Natural killer cell (primary cell): ENCODE data around the gene MTA3. TPM values are rescaled to one million over a fixed set of nuclear protein-coding genes. Genes with fewer than 3 reads are reported as not detected.
A peak's percentile ranks its signal among the peaks of the same experiment; 100 is the strongest.

Experiments used
- ATAC-seq, 3 donors: fragments of 150-1000 bp in 2 of 3; fragments of 200-7000 bp in 1 of 3; cut with Tn5 transposase; 1 replicate in 1 of 3; 2 replicates in 2 of 3; pipeline ENCODE4 v1.10.0; 2021; ENCODE audit warnings: mild to moderate bottlenecking in 2 of 3, moderate library complexity in 2 of 3
- DNase-seq, 2 donors: peaks; one replicate each; pipeline versions ENCODE4 v3.0.0 to v3.0.0-alpha.2; 2013 to 2021; ENCODE audit warnings: mixed read lengths in 1 of 2
- H3K27ac ChIP-seq: one replicate; pipeline ENCODE4 v1.5.1; 2013; ENCODE audit warnings: mild to moderate bottlenecking, low read length
- H3K27me3 ChIP-seq: one replicate; pipeline ENCODE4 v1.6.1; 2013; ENCODE audit warnings: low read length; ENCODE audit not compliant: control insufficient read depth, insufficient read depth
- H3K36me3 ChIP-seq: one replicate; pipeline ENCODE4 v1.6.1; 2013; ENCODE audit warnings: low read length; ENCODE audit not compliant: control insufficient read depth, insufficient read depth
- H3K4me1 ChIP-seq: one replicate; pipeline ENCODE4 v1.6.1; 2013; ENCODE audit warnings: low read length; ENCODE audit not compliant: control insufficient read depth, insufficient read depth
- H3K4me3 ChIP-seq: one replicate; pipeline ENCODE4 v1.5.1; 2013; ENCODE audit warnings: low read length
- H3K9me3 ChIP-seq: one replicate; pipeline ENCODE4 v1.6.1; 2013; ENCODE audit warnings: low read length; ENCODE audit not compliant: control insufficient read depth, insufficient read depth
- H3K27ac Mint-ChIP-seq, 2 donors: one replicate each; pipeline ENCODE4 v1.8.0; 2022; ENCODE audit warnings: mild to moderate bottlenecking in 2 of 2, mixed read lengths in 2 of 2, moderate library complexity in 1 of 2
- H3K27me3 Mint-ChIP-seq, 2 donors: one replicate each; pipeline ENCODE4 v1.8.0; 2022; ENCODE audit warnings: low read depth in 2 of 2, mixed read lengths in 2 of 2
- H3K36me3 Mint-ChIP-seq: one replicate; pipeline ENCODE4 v1.8.0; 2022; ENCODE audit warnings: mixed read lengths
- H3K4me1 Mint-ChIP-seq, 2 donors: one replicate each; pipeline ENCODE4 v1.8.0; 2022; ENCODE audit warnings: mixed read lengths in 2 of 2
- H3K4me3 Mint-ChIP-seq: one replicate; pipeline ENCODE4 v1.8.0; 2022; ENCODE audit warnings: mild to moderate bottlenecking, moderate library complexity, mixed read lengths
- H3K9me3 Mint-ChIP-seq, 2 donors: one replicate each; pipeline ENCODE4 v1.8.0; 2022; ENCODE audit warnings: mixed read lengths in 2 of 2
- WGBS: methylation state at CpG from one replicate; pipeline ENCODE4 v1.1.7; 2013; ENCODE audit warnings: missing lambda C conversion rate; ENCODE audit not compliant: insufficient coverage; 5-methylcytosine and 5-hydroxymethylcytosine counted together
- intact Hi-C: fragments of 100-400 bp; cut with micrococcal nuclease; formaldehyde crosslinking; loops from one replicate; pipeline ENCODE4 v1.14.2; 2022
- total RNA-seq, 4 donors: library from RNA; stranded (reverse); fragments of 120-200 nt in 1 of 4; gene quantifications; one replicate each; pipeline versions ENCODE4 v1.2.3 to v1.2.4, GENCODE V29; 2013 to 2022
- TF ChIP-seq, protein P1 (sequence below): fragments of 200-600 bp; IDR thresholded peaks from one replicate; pipeline ENCODE4 v1.8.0; 2022; ENCODE audit warnings: antibody characterized with exemption

Gene MTA3
- total RNA-seq, 3 donors from 2014 or later (not counting 1 experiment from before 2014, with no cell fraction given), result 19.4 to 25.0 (median 21.5) TPM

DNA sequence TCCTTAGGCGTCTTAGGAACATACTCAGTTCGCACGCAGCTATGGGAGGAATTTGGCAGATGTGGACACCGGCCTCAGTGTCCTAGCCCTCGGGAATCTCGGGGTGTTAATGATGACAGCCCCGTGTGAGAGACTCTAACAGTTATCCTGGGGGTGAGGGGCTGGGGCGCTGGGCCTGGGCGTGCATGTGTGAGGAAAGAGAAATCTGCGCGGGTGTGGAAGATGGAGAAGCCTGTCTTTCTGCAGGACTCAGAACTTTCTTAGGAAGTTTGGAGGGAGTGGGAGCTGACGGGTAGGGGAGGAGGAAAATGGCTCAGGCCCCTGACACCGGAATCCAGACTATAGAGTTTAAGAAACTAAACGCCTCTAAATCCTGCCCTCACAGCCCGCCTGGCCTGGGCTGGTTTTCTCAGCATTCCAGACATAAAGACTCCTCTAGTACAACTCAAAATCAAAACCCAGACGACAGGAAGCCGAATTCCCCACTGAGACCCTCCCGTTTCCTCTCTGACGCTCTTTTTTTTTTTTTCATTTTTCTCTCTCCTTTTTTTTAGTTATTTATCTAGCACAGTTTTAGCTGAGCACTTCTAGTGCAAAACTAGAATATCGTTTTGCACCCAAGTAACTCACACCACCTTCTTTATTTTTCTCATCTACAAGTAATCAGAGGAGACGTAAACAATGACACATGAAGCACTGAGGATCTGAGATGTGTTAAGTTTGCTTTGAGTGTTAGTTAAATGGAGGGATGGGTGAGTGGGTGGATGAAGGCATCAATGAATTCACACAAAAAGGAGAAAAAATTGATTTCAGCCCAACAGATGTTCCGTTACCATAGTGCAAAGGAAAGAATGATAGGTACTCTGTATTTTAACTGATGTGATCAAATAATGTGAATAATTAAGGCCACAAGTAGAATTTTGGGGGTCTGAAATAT, 225.2 kb downstream of the MTA3 start:
- ATAC-seq (no peak), DNase-seq (no peak)
- H3K27ac Mint-ChIP-seq, result no peak overlapping the region
- TF ChIP-seq, protein P1, sequence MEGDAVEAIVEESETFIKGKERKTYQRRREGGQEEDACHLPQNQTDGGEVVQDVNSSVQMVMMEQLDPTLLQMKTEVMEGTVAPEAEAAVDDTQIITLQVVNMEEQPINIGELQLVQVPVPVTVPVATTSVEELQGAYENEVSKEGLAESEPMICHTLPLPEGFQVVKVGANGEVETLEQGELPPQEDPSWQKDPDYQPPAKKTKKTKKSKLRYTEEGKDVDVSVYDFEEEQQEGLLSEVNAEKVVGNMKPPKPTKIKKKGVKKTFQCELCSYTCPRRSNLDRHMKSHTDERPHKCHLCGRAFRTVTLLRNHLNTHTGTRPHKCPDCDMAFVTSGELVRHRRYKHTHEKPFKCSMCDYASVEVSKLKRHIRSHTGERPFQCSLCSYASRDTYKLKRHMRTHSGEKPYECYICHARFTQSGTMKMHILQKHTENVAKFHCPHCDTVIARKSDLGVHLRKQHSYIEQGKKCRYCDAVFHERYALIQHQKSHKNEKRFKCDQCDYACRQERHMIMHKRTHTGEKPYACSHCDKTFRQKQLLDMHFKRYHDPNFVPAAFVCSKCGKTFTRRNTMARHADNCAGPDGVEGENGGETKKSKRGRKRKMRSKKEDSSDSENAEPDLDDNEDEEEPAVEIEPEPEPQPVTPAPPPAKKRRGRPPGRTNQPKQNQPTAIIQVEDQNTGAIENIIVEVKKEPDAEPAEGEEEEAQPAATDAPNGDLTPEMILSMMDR, result no peak
- intact Hi-C loops, result no loop called here
- H3K4me1 Mint-ChIP-seq, result peaks cover 7 to 14% of the 10 kb centered on the region in 2 donors
- peak overlapping the region; percentile 77 for H3K4me3 Mint-ChIP-seq
- peaks cover 21% of the 10 kb centered on the region for H3K4me1 ChIP-seq
- peak overlapping the region; percentile 12 for H3K4me3 ChIP-seq
- peaks cover 5% of the 10 kb centered on the region for H3K27me3 ChIP-seq
- H3K9me3 ChIP-seq, result no peaks in the 10 kb centered on the region
- H3K36me3 Mint-ChIP-seq, result peaks cover 7% of the 10 kb centered on the region
- WGBS, result 50% methylated on average over 20 of the region's 22 CpGs
- H3K36me3 ChIP-seq, result no peaks in the 10 kb centered on the region
- H3K9me3 Mint-ChIP-seq, result no peaks in the 10 kb centered on the region
- H3K27me3 Mint-ChIP-seq, result peaks cover 50 to 65% of the 10 kb centered on the region in 2 donors
- H3K27ac ChIP-seq, result no peak overlapping the region

DNA sequence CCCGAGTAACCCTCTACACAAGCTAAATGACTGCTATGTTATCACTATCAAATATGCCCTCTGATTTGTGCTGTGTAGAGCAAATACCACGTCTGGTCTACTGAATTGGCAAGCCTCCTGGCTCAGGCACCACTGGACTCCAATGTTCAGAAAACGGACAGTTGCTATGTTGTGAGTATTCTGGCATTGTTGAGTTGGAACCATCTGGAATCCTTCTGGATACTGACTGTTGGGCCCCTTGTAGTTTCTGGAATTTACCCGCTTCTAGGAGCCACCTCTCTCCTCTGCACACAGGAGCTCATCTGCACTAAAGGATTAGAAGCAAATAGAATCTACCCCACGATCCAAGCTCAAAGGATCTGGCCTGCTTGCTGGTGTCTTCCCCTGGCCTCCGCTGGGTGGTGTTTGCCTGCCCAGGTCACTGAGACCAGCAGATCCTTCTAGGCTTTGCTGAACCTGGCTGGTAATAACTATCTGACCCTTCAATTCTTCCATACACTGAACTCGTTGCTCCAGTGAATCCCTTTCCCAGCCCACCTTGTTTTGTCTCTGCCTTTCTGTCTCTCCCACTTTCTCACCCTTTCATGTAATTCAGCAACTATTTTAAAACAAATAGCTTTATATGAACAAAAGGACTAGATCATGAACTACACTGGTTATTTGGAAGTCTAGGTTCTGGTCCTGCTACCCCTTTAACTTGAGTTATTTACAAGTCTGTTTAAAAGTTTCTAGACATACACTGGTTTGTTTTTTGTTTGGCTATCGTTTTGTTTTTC, 226.0 kb downstream of the MTA3 start:
- WGBS, result 85% methylated on average over 8 of the region's 8 CpGs
- Mint-ChIP-seq H3K36me3 (peaks cover 7% of the 10 kb centered on the region), H3K4me3 (no peak overlapping the region), H3K9me3 (no peaks in the 10 kb centered on the region), H3K27ac (no peak overlapping the region), H3K27me3 (peaks cover 50 to 62% of the 10 kb centered on the region in 2 donors), H3K4me1 (peaks cover 7 to 13% of the 10 kb centered on the region in 2 donors)
- Histone ChIP-seq H3K27ac (no peak overlapping the region), H3K4me3 (no peak overlapping the region), H3K36me3 (no peaks in the 10 kb centered on the region), H3K4me1 (peaks cover 20% of the 10 kb centered on the region), H3K9me3 (no peaks in the 10 kb centered on the region), H3K27me3 (peaks cover 5% of the 10 kb centered on the region)
- DNase-seq (no peak), ATAC-seq (no peak)
- TF ChIP-seq, protein P1, result no peak
- intact Hi-C loops, result no loop called here

DNA sequence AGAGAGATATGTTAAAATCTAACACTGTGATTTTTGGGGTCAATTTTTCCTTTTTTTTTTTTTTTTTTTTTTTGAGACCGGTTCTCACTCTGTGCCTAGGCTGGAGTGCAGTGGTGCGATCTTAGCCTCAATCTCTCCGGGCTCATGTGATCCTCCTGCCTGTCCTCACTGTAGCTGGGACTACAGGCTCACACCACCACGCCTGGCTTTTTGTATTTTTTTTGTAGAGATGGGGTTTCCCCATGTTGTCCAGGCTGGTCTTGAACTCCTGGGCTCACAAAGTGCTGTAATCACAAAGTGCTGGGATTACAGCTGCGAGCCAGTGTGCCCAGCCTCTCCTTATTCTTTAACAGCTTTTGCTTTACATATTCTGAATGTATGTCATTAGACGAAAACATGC, 226.8 kb downstream of the MTA3 start:
- no peak overlapping the region for H3K27ac Mint-ChIP-seq

More for the DNA sequence above, 226.8 kb downstream of the MTA3 start:
- 79% methylated on average over 4 of the region's 6 CpGs for WGBS
- H3K27me3 ChIP-seq, result peaks cover 5% of the 10 kb centered on the region
- no peak overlapping the region for H3K4me3 Mint-ChIP-seq
- H3K4me1 ChIP-seq, result peaks cover 20% of the 10 kb centered on the region
- ATAC-seq (no peak), DNase-seq (no peak)
- no peak overlapping the region for H3K4me3 ChIP-seq
- peaks cover 44 to 57% of the 10 kb centered on the region in 2 donors for H3K27me3 Mint-ChIP-seq
- no peaks in the 10 kb centered on the region for H3K9me3 ChIP-seq
- peaks cover 7 to 13% of the 10 kb centered on the region in 2 donors for H3K4me1 Mint-ChIP-seq
- TF ChIP-seq, protein P1, result no peak
- no peaks in the 10 kb centered on the region for H3K36me3 ChIP-seq
- intact Hi-C loops, result no loop called here
- H3K9me3 Mint-ChIP-seq, result no peaks in the 10 kb centered on the region
- peaks cover 7% of the 10 kb centered on the region for H3K36me3 Mint-ChIP-seq
- no peak overlapping the region for H3K27ac ChIP-seq
